ENCODE data around the gene RAI14. TPM values are rescaled to one million over a fixed set of nuclear protein-coding genes. Genes with fewer than 3 reads are reported as not detected.

The RAI14 gene
- total and polyA plus RNA-seq, 2 donors from 2014 or later: 13.2 to 60.3 TPM

DNA sequence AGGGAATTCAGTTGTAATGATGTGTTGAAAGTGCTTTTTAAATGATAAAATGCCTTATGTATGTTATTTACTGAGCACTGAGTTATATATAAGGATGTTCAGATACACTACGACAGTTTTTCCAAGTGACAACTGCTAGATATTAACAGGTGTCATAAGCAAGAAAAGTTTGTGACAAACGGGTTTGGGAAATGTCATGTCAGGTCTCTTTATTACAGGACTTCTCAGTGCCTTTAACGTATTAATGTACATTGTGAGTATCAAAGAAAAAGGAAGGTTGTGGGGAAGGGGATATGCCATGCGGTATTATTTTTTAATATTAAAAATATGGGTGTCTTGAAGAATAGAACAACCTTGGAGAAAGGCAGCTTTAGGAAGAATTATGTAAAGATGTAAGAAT, 56.4 kb downstream of the RAI14 start:
- H3K27ac ChIP-seq (ENCODE audit: low read depth in 2 of 2, low read length in 2 of 2): no peak overlapping the region
- no peak for TF ChIP-seq CTCF (IDR thresholded peaks at IDR 0.05; ENCODE audit: borderline replicate concordance, extremely low read depth, insufficient read depth)
- intact Hi-C loops (cut with DNase I): no loop called here
- H3K9me3 ChIP-seq (ENCODE audit: control insufficient read depth in 2 of 3, insufficient read depth in 1 of 3, low read length in 3 of 3): no peaks in the 10 kb centered on the region
- no peaks in the 10 kb centered on the region for H3K27me3 ChIP-seq (ENCODE audit: control insufficient read depth, insufficient read depth, low read length)
- DNase-seq (no peak), FAIRE-seq (no peak)
- no peak overlapping the region for H3K4me3 ChIP-seq (ENCODE audit: low read length in 3 of 3)
- peaks cover 11 to 22% (median 17%) of the 10 kb centered on the region in 3 donors for H3K4me1 ChIP-seq (ENCODE audit: control insufficient read depth in 2 of 3, insufficient read depth in 2 of 3, low read depth in 1 of 3, low read length in 3 of 3)
- H3K9ac ChIP-seq (ENCODE audit: low read length in 3 of 3): no peak overlapping the region
- no peaks in the 10 kb centered on the region for H3K36me3 ChIP-seq (ENCODE audit: control insufficient read depth in 2 of 3, insufficient read depth in 3 of 3, low read length in 3 of 3)

DNA sequence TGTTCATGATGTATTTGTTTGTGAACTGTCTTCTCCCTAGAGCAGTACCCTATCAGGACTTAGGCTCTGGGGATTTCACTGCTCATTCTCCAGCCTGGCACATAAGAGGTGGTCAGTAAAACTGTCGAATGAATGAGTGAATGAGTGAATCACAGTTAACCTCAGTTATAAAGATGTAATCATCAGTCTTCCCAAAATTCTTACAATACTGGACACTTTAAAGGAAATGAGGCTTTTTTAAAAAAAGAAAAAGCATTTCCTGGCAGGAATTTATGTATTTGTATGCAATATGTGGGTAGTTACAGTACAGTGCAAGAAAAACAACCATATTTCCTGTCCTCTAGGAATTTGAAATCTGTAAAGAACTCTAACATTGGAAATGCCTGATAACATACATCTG, 59.6 kb downstream of the RAI14 start:
- peaks cover 10 to 16% (median 12%) of the 10 kb centered on the region in 3 donors for H3K4me1 ChIP-seq (ENCODE audit: control insufficient read depth in 2 of 3, insufficient read depth in 2 of 3, low read depth in 1 of 3, low read length in 3 of 3)
- H3K9ac ChIP-seq (ENCODE audit: low read length in 3 of 3): no peak overlapping the region
- H3K27ac ChIP-seq (ENCODE audit: low read depth in 2 of 2, low read length in 2 of 2): no peak overlapping the region
- H3K9me3 ChIP-seq (ENCODE audit: control insufficient read depth in 2 of 3, insufficient read depth in 1 of 3, low read length in 3 of 3): no peaks in the 10 kb centered on the region
- no peak overlapping the region for H3K4me3 ChIP-seq (ENCODE audit: low read length in 3 of 3)
- no peaks in the 10 kb centered on the region for H3K27me3 ChIP-seq (ENCODE audit: control insufficient read depth, insufficient read depth, low read length)
- FAIRE-seq: no peak
- TF ChIP-seq CTCF (IDR thresholded peaks at IDR 0.05; ENCODE audit: borderline replicate concordance, extremely low read depth, insufficient read depth): no peak
- peak in 2 of 5 donors; percentile 31 to 48 for DNase-seq
- intact Hi-C loops (cut with DNase I): no loop called here
- H3K36me3 ChIP-seq (ENCODE audit: control insufficient read depth in 2 of 3, insufficient read depth in 3 of 3, low read length in 3 of 3): no peaks in the 10 kb centered on the region

GRCh38 chr5:34716986-34717385, 60.9 kb downstream of the RAI14 start:
- H3K4me1 ChIP-seq (ENCODE audit: control insufficient read depth in 2 of 3, insufficient read depth in 2 of 3, low read depth in 1 of 3, low read length in 3 of 3): peaks cover 10 to 16% (median 12%) of the 10 kb centered on the region in 3 donors
- H3K27ac ChIP-seq (ENCODE audit: low read depth in 2 of 2, low read length in 2 of 2): no peak overlapping the region
- intact Hi-C loops (cut with DNase I): no loop called here
- no peaks in the 10 kb centered on the region for H3K9me3 ChIP-seq (ENCODE audit: control insufficient read depth in 2 of 3, insufficient read depth in 1 of 3, low read length in 3 of 3)
- no peaks in the 10 kb centered on the region for H3K36me3 ChIP-seq (ENCODE audit: control insufficient read depth in 2 of 3, insufficient read depth in 3 of 3, low read length in 3 of 3)
- H3K27me3 ChIP-seq (ENCODE audit: control insufficient read depth, insufficient read depth, low read length): no peaks in the 10 kb centered on the region
- FAIRE-seq (no peak), DNase-seq (no peak)
- TF ChIP-seq CTCF (IDR thresholded peaks at IDR 0.05; ENCODE audit: borderline replicate concordance, extremely low read depth, insufficient read depth): no peak
- no peak overlapping the region for H3K4me3 ChIP-seq (ENCODE audit: low read length in 3 of 3)
- no peak overlapping the region for H3K9ac ChIP-seq (ENCODE audit: low read length in 3 of 3)

All from kidney (tissue), 14 donors.